GM23338 (cell line): Measurements from ENCODE around the gene OR51M1. TPM values are rescaled to one million over a fixed set of nuclear protein-coding genes. Genes with fewer than 3 reads are reported as not detected.
"Not testable (repeated sequence)": the region's sequence is repeated elsewhere in the genome, so short reads cannot be mapped to it uniquely, and the experiment has no call there.

ENCODE experiments used
- ATAC-seq: fragments of 200-7000 bp; cut with Tn5 transposase; 3 replicates; pipeline ENCODE4 v1.9.1; 2020
- DNase-seq: peaks from one replicate; pipeline ENCODE4 v3.0.0-alpha.2; 2015; ENCODE audit warnings: low spot score
- H2AFZ ChIP-seq: fragments of 200-600 bp; sonication (generic); 2 replicates; pipeline ENCODE4 v1.8.0; 2016; ENCODE audit warnings: antibody characterized with exemption, mild to moderate bottlenecking, moderate library complexity
- H3F3A ChIP-seq: fragments of 200-600 bp; sonication (generic); replicated peaks from 2 replicates; pipeline ENCODE4 v1.8.0; 2017; ENCODE audit warnings: antibody characterized with exemption, mixed run types, low read depth
- H3K27ac ChIP-seq: fragments of 200-600 bp; sonication (generic); 2 replicates; pipeline ENCODE4 v1.6.1; 2016; ENCODE audit warnings: low read depth
- H3K27me3 ChIP-seq: fragments of 200-600 bp; sonication (generic); 2 replicates; pipeline ENCODE4 v1.8.0; 2016; ENCODE audit warnings: mild to moderate bottlenecking, mixed run types, moderate library complexity; ENCODE audit not compliant: insufficient read depth
- H3K36me3 ChIP-seq: fragments of 200-600 bp; sonication (generic); 2 replicates; pipeline ENCODE4 v1.8.0; 2016; ENCODE audit warnings: mild to moderate bottlenecking; ENCODE audit not compliant: insufficient read depth
- H3K4me1 ChIP-seq: fragments of 200-600 bp; sonication (generic); 2 replicates; pipeline ENCODE4 v1.8.0; 2016; ENCODE audit warnings: mild to moderate bottlenecking, moderate library complexity; ENCODE audit not compliant: insufficient read depth
- H3K4me2 ChIP-seq: fragments of 200-600 bp; sonication (generic); 2 replicates; pipeline ENCODE4 v1.7.1; 2017; ENCODE audit warnings: mixed run types
- H3K4me3 ChIP-seq: fragments of 200-600 bp; sonication (generic); 2 replicates; pipeline ENCODE4 v1.6.1; 2016; ENCODE audit warnings: mixed run types
- H3K79me2 ChIP-seq: fragments of 200-600 bp; sonication (generic); replicated peaks from 2 replicates; pipeline ENCODE4 v1.8.0; 2017; ENCODE audit warnings: mild to moderate bottlenecking; ENCODE audit not compliant: insufficient read depth
- H3K9me2 ChIP-seq: fragments of 200-600 bp; sonication (generic); 2 replicates; pipeline ENCODE4 v1.8.0; 2017; ENCODE audit not compliant: insufficient read depth
- H4K20me1 ChIP-seq: fragments of 200-600 bp; sonication (generic); replicated peaks from 2 replicates; pipeline ENCODE4 v1.8.0; 2017; ENCODE audit warnings: mild to moderate bottlenecking; ENCODE audit not compliant: insufficient read depth
- H3K27ac Mint-ChIP-seq: 2 replicates; pipeline ENCODE4 v1.8.0; 2020; ENCODE audit warnings: inconsistent platforms, mild to moderate bottlenecking, moderate library complexity, mixed read lengths
- H3K27me3 Mint-ChIP-seq: 3 replicates; pipeline ENCODE4 v1.8.0; 2022; ENCODE audit warnings: low read depth, mild to moderate bottlenecking, moderate library complexity, mixed read lengths, inconsistent platforms; ENCODE audit not compliant: insufficient read depth, poor library complexity
- H3K36me3 Mint-ChIP-seq: 3 replicates; pipeline ENCODE4 v1.8.0; 2021; ENCODE audit warnings: low read depth, mild to moderate bottlenecking, inconsistent platforms, moderate library complexity, mixed read lengths
- H3K4me1 Mint-ChIP-seq: 3 replicates; pipeline ENCODE4 v1.8.0; 2020; ENCODE audit warnings: mild to moderate bottlenecking, inconsistent platforms, mixed read lengths
- H3K4me3 Mint-ChIP-seq: 3 replicates; pipeline ENCODE4 v1.8.0; 2021; ENCODE audit warnings: moderate library complexity, mild to moderate bottlenecking, inconsistent platforms, mixed read lengths
- H3K9me3 Mint-ChIP-seq: 3 replicates; pipeline ENCODE4 v1.8.0; 2020; ENCODE audit warnings: moderate library complexity, mild to moderate bottlenecking, inconsistent platforms, mixed read lengths
- CREB1 ChIP-seq: fragments of 250-450 bp; sonication (Bioruptor Pico); IDR thresholded peaks from 2 replicates; pipeline ENCODE4 v1.5.0; 2020; ENCODE audit warnings: low read depth, mild to moderate bottlenecking, moderate library complexity
- EZH2phosphoT487 ChIP-seq: fragments of 200-600 bp; sonication (generic); IDR thresholded peaks from one replicate; pipeline ENCODE4 v1.8.1; 2018; ENCODE audit warnings: antibody characterized with exemption; ENCODE audit not compliant: unreplicated experiment
- POLR2AphosphoS5 ChIP-seq: IDR thresholded peaks from 2 replicates; pipeline ENCODE4 v1.6.1; 2016; ENCODE audit warnings: antibody characterized with exemption, low read depth
- ZNF114 ChIP-seq: fragments of 250-450 bp; sonication (Bioruptor Pico); IDR thresholded peaks from 2 replicates; pipeline ENCODE4 v1.5.0; 2020; ENCODE audit warnings: mild to moderate bottlenecking, moderate library complexity
- ZNF331 ChIP-seq: fragments of 250-450 bp; sonication (Bioruptor Pico); IDR thresholded peaks from 2 replicates; pipeline ENCODE4 v1.5.0; 2020; ENCODE audit warnings: low read depth, mild to moderate bottlenecking, moderate library complexity
- polyA plus RNA-seq: library from polyadenylated mRNA; unstranded; fragments of >200 nt; fragmentation: Nextera tagmentation; extraction: Ambion mirVana; gene quantifications from 2 replicates; pipeline ENCODE4 v1.2.1, GENCODE V29; 2016
- total RNA-seq: library from RNA; depleted of rRNA; stranded (reverse); fragments of >200 nt; shearing (Covaris generic); gene quantifications from 2 replicates; pipeline ENCODE4 v1.2.3, GENCODE V29; 2014
- TF ChIP-seq, protein P1 (sequence below), 2 experiments: fragments of 200-600 bp in 1 of 2; sonication (generic) in 1 of 2; conservative IDR thresholded peaks; 2 replicates each; pipeline versions ENCODE4 v1.5.1 to v1.6.1; 2016 to 2017; ENCODE audit warnings: antibody characterized with exemption in 2 of 2, low read depth in 2 of 2, mild to moderate bottlenecking in 2 of 2, moderate library complexity in 1 of 2
- TF ChIP-seq, protein P2 (sequence below): IDR thresholded peaks from 2 replicates; pipeline ENCODE4 v1.6.1; 2016; ENCODE audit warnings: antibody characterized with exemption
- TF ChIP-seq, protein P3 (sequence below): fragments of 250-450 bp; sonication (Bioruptor Pico); IDR thresholded peaks from 2 replicates; pipeline ENCODE4 v1.5.0; 2020; ENCODE audit warnings: mild to moderate bottlenecking, moderate library complexity

OR51M1 gene
- total and polyA plus RNA-seq, 2 experiments from 2014 or later = 0.03 TPM; not detected in 1

DNA sequence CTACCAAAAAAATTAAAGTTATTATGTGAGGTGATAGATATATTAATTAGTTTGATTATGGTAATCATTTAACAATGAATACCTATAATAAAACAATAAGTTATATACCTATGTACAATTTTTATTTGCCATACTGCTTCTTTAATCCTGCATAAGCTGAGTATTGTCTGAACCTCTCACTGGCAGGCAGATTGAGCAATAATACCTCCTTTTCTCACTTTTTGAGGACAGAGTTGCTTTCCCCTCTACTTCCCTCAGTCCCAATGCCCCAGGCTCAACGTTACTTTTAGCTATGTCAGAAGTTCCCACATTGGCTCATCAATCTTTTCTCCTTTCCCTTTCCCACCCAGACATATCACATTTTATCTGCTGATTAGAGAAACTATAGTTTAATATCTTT is 34.1 kb upstream of the OR51M1 start (continued):
- TF ChIP-seq, protein P1, sequence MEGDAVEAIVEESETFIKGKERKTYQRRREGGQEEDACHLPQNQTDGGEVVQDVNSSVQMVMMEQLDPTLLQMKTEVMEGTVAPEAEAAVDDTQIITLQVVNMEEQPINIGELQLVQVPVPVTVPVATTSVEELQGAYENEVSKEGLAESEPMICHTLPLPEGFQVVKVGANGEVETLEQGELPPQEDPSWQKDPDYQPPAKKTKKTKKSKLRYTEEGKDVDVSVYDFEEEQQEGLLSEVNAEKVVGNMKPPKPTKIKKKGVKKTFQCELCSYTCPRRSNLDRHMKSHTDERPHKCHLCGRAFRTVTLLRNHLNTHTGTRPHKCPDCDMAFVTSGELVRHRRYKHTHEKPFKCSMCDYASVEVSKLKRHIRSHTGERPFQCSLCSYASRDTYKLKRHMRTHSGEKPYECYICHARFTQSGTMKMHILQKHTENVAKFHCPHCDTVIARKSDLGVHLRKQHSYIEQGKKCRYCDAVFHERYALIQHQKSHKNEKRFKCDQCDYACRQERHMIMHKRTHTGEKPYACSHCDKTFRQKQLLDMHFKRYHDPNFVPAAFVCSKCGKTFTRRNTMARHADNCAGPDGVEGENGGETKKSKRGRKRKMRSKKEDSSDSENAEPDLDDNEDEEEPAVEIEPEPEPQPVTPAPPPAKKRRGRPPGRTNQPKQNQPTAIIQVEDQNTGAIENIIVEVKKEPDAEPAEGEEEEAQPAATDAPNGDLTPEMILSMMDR (conservative IDR thresholded peaks at IDR 0.05; ENCODE audit: low read depth in 2 of 2) = no peak
- TF ChIP-seq EZH2phosphoT487 (no peak), CREB1 (CRISPR knock-in tag) (no peak), ZNF114 (CRISPR knock-in tag) (no peak)

DNA sequence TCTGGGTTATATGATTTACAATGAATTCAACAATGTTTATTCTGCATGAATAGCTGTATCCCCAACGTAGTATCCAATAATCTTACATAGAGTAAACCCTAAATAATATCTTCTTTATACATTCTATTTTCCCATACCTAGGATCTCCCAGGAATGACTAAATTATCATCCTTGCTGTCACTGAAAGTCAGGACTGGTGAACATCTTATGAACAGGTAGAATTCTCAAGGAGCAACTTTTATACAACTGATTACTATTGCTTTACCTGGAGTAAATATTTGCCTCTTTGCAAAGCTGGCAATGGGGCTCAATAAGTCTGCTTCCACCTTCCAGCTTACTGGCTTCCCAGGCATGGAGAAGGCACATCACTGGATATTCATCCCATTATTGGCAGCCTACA is 32.4 kb upstream of the OR51M1 start, which contains the start of gene OR51B6:
Gene OR51B6 (plus strand): TSS at position 301 of the 400 bp plus-strand sequence. CDS start 0 bp downstream, at position 301.
- no peak within 1 kb of the TSS for H3K27ac Mint-ChIP-seq
- Histone ChIP-seq H3K36me3 (no peaks in the 10 kb centered on the region), H4K20me1 (no peaks in the 10 kb centered on the region), H3K27me3 (no peaks in the 10 kb centered on the region), H3K9me2 (peaks cover 3% of the 10 kb centered on the region; the same call in 1 of the 2 replicates), H3K4me2 (no peak within 1 kb of the TSS), H3K4me1 (peaks cover 18% of the 10 kb centered on the region), H2AFZ (no peak within 1 kb of the TSS), H3F3A (no peaks in the 10 kb centered on the region), H3K79me2 (no peaks in the 10 kb centered on the region), H3K27ac (no peak within 1 kb of the TSS), H3K4me3 (no peak within 1 kb of the TSS)
- no peaks in the 10 kb centered on the region for H3K27me3 Mint-ChIP-seq
- ATAC-seq = no peak
- no peak within 1 kb of the TSS for H3K4me3 Mint-ChIP-seq
- TF ChIP-seq POLR2AphosphoS5 = no peak
- TF ChIP-seq, protein P2, sequence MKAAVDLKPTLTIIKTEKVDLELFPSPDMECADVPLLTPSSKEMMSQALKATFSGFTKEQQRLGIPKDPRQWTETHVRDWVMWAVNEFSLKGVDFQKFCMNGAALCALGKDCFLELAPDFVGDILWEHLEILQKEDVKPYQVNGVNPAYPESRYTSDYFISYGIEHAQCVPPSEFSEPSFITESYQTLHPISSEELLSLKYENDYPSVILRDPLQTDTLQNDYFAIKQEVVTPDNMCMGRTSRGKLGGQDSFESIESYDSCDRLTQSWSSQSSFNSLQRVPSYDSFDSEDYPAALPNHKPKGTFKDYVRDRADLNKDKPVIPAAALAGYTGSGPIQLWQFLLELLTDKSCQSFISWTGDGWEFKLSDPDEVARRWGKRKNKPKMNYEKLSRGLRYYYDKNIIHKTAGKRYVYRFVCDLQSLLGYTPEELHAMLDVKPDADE = no peak
- TF ChIP-seq ZNF114 (CRISPR knock-in tag) = no peak
- TF ChIP-seq, protein P3, sequence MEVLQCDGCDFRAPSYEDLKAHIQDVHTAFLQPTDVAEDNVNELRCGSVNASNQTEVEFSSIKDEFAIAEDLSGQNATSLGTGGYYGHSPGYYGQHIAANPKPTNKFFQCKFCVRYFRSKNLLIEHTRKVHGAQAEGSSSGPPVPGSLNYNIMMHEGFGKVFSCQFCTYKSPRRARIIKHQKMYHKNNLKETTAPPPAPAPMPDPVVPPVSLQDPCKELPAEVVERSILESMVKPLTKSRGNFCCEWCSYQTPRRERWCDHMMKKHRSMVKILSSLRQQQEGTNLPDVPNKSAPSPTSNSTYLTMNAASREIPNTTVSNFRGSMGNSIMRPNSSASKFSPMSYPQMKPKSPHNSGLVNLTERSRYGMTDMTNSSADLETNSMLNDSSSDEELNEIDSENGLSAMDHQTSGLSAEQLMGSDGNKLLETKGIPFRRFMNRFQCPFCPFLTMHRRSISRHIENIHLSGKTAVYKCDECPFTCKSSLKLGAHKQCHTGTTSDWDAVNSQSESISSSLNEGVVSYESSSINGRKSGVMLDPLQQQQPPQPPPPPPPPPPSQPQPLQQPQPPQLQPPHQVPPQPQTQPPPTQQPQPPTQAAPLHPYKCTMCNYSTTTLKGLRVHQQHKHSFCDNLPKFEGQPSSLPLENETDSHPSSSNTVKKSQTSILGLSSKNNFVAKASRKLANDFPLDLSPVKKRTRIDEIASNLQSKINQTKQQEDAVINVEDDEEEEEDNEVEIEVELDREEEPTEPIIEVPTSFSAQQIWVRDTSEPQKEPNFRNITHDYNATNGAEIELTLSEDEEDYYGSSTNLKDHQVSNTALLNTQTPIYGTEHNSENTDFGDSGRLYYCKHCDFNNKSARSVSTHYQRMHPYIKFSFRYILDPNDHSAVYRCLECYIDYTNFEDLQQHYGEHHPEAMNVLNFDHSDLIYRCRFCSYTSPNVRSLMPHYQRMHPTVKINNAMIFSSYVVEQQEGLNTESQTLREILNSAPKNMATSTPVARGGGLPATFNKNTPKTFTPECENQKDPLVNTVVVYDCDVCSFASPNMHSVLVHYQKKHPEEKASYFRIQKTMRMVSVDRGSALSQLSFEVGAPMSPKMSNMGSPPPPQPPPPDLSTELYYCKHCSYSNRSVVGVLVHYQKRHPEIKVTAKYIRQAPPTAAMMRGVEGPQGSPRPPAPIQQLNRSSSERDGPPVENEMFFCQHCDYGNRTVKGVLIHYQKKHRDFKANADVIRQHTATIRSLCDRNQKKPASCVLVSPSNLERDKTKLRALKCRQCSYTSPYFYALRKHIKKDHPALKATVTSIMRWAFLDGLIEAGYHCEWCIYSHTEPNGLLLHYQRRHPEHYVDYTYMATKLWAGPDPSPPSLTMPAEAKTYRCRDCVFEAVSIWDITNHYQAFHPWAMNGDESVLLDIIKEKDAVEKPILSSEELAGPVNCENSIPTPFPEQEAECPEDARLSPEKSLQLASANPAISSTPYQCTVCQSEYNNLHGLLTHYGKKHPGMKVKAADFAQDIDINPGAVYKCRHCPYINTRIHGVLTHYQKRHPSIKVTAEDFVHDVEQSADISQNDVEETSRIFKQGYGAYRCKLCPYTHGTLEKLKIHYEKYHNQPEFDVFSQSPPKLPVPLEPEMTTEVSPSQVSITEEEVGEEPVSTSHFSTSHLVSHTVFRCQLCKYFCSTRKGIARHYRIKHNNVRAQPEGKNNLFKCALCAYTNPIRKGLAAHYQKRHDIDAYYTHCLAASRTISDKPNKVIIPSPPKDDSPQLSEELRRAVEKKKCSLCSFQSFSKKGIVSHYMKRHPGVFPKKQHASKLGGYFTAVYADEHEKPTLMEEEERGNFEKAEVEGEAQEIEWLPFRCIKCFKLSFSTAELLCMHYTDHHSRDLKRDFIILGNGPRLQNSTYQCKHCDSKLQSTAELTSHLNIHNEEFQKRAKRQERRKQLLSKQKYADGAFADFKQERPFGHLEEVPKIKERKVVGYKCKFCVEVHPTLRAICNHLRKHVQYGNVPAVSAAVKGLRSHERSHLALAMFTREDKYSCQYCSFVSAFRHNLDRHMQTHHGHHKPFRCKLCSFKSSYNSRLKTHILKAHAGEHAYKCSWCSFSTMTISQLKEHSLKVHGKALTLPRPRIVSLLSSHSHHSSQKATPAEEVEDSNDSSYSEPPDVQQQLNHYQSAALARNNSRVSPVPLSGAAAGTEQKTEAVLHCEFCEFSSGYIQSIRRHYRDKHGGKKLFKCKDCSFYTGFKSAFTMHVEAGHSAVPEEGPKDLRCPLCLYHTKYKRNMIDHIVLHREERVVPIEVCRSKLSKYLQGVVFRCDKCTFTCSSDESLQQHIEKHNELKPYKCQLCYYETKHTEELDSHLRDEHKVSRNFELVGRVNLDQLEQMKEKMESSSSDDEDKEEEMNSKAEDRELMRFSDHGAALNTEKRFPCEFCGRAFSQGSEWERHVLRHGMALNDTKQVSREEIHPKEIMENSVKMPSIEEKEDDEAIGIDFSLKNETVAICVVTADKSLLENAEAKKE (CRISPR knock-in tag) = no peak
- TF ChIP-seq, protein P1 (conservative IDR thresholded peaks at IDR 0.05; ENCODE audit: low read depth in 2 of 2) = no peak
- TF ChIP-seq ZNF331 (CRISPR knock-in tag) = no peak
- H3K4me1 Mint-ChIP-seq = peaks cover 21% of the 10 kb centered on the region
- H3K9me3 Mint-ChIP-seq = no peaks in the 10 kb centered on the region
- no peak for DNase-seq
- no peaks in the 10 kb centered on the region for H3K36me3 Mint-ChIP-seq

DNA sequence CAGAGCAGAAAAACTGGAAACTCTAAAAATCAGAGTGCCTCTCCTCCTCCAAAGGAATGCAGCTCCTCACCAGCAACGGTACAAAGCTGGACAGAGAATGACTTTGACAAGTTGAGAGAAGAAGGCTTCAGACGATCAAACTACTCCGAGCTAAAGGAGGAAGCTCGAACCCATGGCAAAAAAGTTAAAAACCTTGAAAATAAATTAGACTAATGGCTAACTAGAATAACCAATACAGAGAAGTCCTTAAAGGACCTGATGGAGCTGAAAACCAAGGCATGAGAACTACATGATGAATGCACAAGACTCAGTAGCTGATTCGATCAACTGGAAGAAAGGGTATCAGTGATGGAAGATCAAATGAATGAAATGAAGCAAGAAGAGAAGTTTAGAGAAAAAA is 27.6 kb upstream of the OR51M1 start:
- not testable (repeated sequence) for H3K4me1 Mint-ChIP-seq

More for the DNA sequence above, 27.6 kb upstream of the OR51M1 start:
- not testable (repeated sequence) for H2AFZ ChIP-seq, H3K4me2 ChIP-seq, H3K36me3 ChIP-seq, H3K27ac Mint-ChIP-seq, ATAC-seq, H3K9me3 Mint-ChIP-seq, H3K4me3 Mint-ChIP-seq, H3K27ac ChIP-seq, H3K9me2 ChIP-seq, H3K4me3 ChIP-seq, H3K27me3 ChIP-seq, H3K4me1 ChIP-seq, H3F3A ChIP-seq, H3K36me3 Mint-ChIP-seq, H3K79me2 ChIP-seq, H4K20me1 ChIP-seq, DNase-seq, H3K27me3 Mint-ChIP-seq
